ENCODE results near the gene SPINK4.

Gene SPINK4

DNA sequence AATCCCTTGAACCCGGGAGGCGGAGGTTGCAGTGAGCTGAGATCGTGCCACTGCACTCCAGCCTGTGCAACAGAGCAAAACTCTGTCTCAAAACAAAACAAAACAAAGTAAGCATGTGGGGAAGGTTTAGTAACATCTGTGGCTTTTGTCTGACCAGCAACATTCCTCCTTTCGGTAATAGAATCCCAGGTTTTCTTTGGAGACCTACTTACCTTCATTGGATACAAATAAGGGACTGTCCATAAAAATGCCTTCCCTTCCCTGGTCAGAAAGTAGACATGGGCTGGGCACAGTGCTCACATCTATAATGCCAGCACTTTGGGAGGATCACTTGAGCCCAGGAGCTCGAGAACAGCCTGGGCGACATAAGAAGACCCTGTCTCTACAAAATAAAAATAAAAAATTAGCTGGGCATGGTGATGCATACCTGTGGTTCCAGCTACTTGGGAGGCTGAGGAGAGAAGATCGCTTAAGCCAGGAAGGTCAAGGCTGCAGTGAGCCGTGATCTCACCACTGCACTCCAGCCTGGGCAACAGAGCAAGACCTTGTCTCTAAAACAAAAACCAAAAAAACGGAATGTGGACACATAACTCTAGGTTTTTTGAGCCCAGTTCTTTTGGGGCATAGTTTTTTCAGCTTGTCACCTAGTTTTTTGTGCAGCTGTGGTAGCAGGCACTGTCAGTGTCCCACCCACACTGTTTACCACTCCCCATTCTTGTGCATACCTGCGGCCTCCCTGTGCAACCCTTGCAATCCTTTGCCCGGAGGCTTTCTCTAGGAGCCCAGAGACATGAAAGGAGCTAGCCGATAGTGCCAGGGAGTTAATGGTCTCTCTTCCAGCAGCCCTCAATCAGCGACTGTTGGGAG lies 9.0 kb upstream of the SPINK4 start:
- no peak for DNase-seq

GRCh38 chr9:33231623-33231942 lies 8.4 kb upstream of the SPINK4 start:
- no peak for DNase-seq

GRCh38 chr9:33232815-33233214 lies 7.2 kb upstream of the SPINK4 start:
- DNase-seq = no peak

DNA sequence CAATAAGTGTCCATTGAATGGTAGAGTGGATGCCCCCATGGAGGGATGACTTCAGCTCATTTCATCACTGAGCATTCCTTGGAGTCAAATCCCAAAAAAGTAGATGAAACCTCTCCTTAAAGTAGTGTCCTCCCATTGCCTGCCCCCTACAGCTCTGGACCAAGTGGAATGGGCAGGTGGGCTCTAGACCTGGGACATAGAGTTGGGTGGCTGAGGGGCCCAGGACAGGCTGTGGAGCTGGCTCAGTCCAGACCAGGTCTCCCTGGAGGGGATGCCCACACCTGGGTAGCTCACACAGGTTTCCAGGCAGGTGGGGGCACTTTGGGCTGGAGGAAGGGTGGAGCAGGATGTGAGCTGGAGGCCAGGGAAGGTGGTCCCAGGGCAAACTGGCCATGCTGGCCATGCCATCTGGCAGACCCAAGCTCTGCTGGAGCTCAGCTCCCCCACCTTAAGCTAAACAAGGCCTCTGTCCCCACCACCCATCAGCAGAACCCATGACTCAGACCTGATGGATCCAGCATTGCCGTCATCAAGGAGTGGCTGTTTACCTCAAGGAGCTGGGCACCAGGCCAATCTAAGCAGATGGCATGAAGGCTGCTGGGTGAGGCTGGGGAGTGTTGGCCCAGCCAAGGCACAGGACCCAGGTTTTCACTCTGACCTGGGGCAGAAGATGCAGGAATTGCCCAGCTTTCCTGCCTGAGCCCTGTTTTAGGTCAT lies 6.2 kb upstream of the SPINK4 start:
- no peak for DNase-seq

DNA sequence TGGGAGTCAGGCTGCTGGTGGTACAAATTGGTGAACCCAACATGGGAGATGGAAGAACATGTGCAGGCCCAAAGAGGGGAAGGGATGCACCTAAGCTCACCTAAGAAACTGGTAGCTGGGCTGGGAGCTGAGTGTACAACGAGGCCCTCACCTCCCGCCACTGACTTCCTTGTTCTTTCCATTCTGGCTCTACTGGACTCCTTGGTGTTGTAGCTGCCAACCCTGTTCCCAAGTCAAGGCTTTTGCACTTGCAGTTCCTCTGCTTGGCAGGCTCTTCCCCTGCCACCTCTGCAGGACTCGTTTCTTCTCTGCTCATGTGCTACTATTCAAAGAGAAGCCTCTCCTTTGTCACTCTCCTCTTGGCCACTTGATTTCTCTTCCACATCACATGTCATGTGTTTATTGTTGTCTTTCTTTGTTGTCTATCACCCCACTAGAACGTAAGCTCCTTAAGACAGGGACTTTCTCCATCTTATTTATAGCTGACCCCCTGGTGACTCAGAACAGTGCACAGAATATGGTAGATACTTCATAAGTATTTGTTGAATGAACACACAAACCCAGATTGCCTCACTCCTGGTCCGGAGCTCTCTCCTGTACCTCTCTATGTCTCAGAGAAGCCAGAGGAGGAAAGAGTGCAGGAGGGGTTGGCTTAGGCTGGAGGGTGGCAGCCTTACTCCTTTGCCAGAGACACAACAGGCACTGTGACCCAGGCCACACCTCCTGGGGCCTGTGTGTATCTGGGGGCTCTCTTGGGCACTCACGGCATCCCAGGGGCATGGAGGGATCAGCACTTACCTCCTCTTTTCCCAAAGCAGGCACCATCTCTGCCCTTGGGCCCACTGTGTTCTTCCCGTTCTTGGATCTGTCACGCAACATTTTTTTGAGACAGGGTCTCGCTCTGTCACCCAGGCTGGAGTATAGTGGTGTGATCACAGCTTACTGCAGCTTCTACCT lies 5.2 kb upstream of the SPINK4 start:
- no peak for DNase-seq

- no peak for DNase-seq
These were observed 3.4 kb upstream of the SPINK4 start for GRCh38 chr9:33236571-33236970.

DNA sequence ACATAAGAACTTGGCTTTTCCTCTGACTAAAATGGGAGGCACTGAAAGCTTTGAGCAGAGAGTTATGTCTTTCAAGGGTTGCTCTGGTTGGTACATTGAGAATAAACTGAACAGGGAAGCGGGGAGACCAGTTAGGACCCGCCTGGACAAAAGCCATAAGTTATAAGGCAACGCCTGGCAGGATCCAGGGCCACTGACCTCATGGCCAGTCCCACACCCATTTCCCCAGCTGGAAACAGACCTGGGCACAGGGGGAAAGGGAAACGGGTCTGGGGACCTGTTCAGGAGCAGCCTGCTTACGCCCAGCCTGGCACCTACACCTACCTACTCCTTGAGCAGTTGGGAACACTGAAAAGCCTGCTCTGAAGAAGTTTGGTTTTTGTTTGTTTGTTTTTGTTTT lies 1.3 kb downstream of the SPINK4 start:
- DNase-seq = no peak

- DNase-seq = no peak
These were observed 2.7 kb downstream of the SPINK4 start for GRCh38 chr9:33242609-33243134.

- DNase-seq = no peak
These were observed 4.3 kb downstream of the SPINK4 start for GRCh38 chr9:33244137-33244784.

- no peak for DNase-seq
These were observed 5.4 kb downstream of the SPINK4 start for GRCh38 chr9:33245341-33245740.

- DNase-seq = no peak
These were observed 6.4 kb downstream of the SPINK4 start for GRCh38 chr9:33246269-33246860.

DNA sequence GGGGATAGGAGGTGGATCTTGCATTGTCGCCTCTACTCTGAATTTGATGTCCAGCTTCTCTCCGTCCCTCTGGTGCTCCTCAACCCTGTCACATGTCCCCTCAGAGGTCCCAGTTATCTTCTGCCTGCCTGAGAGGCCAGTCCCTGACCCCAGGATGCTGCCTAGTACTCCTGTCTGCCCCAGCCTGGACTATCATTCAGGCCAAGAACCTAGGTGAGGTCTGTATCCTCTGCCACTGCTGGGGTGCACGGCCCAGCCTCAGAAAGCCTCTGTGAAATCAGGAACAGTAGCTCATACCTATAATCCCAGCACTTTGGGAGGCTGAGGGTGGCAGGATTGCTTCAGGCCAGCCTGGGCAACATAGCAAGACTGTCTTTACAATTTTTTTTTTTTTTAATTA lies 8.6 kb downstream of the SPINK4 start:
- no peak for DNase-seq

GRCh38 chr9:33249087-33249658 lies 9.2 kb downstream of the SPINK4 start:
- no peak for DNase-seq

DNA sequence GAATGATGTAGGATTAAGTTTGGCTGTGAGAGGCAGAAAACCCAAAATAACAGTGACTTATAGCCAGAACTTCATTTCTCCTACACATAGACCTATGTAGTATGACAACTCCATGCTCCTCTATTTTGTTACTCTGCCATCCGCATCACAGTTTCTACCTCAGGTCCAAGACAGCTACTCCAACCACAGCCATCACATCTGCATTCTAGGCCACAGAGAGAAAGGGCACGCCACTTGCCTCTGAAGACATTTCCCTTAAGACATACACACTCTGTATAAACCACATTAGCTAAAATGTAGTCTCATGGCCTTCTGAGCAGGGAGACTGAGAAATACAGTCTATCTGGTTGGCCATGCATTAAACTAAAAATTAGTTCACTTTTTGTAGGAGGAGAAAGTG lies 10.0 kb downstream of the SPINK4 start:
- DNase-seq = no peak

GRCh38 chr9:33250458-33250995 lies 10.6 kb downstream of the SPINK4 start:
- DNase-seq = no peak

GRCh38 chr9:33254211-33254610 lies 14.2 kb downstream of the SPINK4 start:
- DNase-seq = no peak

- DNase-seq = no peak
These were observed 15.0 kb downstream of the SPINK4 start for GRCh38 chr9:33255014-33255413.

GRCh38 chr9:33255471-33255870 lies 15.5 kb downstream of the SPINK4 start:
- no peak for DNase-seq

DNA sequence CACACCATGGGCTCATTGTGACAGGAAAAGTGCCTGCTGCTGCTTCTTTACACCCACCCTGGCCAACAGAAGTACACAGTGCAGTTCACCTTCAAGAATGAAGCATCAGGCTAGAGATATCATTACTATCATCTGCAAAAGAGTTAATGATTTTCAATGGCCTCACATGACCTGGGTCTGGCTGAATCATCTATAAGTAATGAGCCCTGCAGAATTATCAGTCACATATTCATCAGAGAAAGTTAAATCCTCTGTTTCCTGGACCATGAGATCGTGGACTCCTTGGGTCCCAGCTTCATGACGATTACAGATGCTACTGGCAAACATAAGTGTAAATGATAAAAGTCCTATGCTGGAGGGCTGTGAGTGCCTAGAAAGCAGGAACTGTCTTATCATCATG lies 16.3 kb downstream of the SPINK4 start:
- no peak for DNase-seq

DNA sequence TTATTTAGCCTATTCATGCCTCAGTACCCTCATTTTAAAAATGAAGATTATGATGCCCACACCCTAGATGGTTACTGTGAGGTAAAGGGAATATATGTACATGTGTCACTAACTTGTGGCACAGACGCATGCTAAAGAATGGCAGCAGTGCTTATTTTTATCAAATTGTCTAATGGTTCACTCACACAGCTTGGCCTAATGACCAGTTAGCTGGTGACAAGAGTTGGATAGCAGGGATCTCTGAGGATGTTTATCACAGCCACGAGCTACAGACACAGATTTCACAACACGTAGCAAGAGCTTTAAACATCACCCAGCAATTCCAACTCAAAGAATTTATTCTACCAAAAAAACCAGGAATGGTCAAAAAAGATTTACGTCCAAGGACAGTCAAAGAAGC lies 17.3 kb downstream of the SPINK4 start:
- DNase-seq = no peak

DNA sequence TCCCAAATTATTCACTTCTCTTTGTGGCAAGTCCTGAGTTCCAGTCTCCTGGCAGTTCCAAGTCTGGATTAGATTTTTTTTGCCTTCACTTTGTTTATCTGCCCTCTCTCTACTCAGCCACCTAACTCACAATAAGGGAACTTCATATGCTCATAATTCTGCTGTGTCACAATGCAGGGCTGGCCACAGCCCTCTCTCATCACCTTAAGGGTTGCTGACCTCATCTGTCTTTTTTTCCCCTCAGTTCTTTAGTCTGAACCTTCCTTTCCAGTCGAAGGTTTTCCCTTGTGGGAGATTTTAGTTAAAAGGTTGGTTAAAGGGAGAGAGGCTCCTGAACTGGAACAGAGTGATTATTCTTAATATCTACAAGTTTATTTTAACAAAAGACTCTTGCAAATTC lies 20.4 kb downstream of the SPINK4 start:
- DNase-seq = no peak

Measured in NCI-H82 (cell line).